ENCODE data around the gene FAM118B.

GRCh38 chr11:126194121-126194543, 17.4 kb upstream of the FAM118B start:
- peak; percentile 74 for TF ChIP-seq CTCF (IDR thresholded peaks at IDR 0.05; ENCODE audit: low read depth, low read length, missing input control)
- no peak for TF ChIP-seq TAF1 (conservative IDR thresholded peaks at IDR 0.05)
